HL-60 (cell line): ENCODE results near the gene PDE4C.

Experiments
- CTCF ChIP-seq: IDR thresholded peaks from one replicate; pipeline ENCODE4 v1.5.1; 2011; ENCODE audit warnings: low read length, control low read depth, inconsistent platforms; ENCODE audit not compliant: insufficient read depth
- POLR2AphosphoS5 ChIP-seq: IDR thresholded peaks from 2 replicates; pipeline ENCODE4 v1.6.1; 2012; ENCODE audit warnings: low read depth
- REST ChIP-seq: IDR thresholded peaks from 2 replicates; pipeline ENCODE4 v1.6.1; 2012; ENCODE audit warnings: low read depth; ENCODE audit not compliant: insufficient replicate concordance
- SPI1 ChIP-seq: IDR thresholded peaks from 2 replicates; pipeline ENCODE4 v1.6.1; 2012; ENCODE audit warnings: low read depth, mild to moderate bottlenecking, borderline replicate concordance

GRCh38 chr19:18216789-18217188 is 9.4 kb downstream of the PDE4C start:
- TF ChIP-seq CTCF (no peak), SPI1 (no peak), REST (no peak), POLR2AphosphoS5 (no peak)
